Measurements from ENCODE around the gene UBR4. TPM values are rescaled to one million over a fixed set of nuclear protein-coding genes. Genes with fewer than 3 reads are reported as not detected.

The UBR4 gene
- total RNA-seq, 1 donor from 2014 or later, result 95.7 TPM

DNA sequence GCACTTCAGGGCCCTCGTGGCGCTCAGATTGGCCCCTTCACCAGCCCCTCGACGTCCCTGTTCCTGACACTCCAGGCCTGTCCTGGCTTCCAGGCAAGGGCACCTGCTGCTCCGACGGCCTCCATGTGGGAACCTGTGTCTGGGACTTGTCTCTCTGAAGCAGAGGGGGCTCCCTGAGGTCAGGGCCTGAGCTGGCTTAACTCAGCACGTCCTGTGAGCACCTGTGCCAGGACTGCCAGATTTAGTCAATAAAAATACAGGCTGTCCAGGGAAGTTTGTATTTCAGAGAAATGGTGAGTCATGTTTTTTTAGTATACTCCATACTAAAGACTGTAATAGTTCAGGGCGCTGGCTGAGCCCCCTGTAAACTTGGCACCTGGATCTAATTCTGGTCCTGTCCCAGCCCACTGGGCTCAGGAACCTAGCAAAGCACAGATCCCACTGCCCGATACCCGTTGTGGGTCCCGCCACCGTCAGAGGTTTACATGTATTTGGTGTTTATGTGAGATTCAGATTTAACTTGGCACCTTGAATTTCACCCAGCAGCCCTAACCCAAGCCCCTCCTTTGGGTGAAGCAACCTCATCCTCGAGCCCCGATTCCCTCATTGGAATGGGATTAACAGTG is 143.7 kb downstream of the UBR4 start:
- DNase-seq (ENCODE audit: low spot score), result no peak
- intact Hi-C loops (cut with DNase I), result no loop called here

DNA sequence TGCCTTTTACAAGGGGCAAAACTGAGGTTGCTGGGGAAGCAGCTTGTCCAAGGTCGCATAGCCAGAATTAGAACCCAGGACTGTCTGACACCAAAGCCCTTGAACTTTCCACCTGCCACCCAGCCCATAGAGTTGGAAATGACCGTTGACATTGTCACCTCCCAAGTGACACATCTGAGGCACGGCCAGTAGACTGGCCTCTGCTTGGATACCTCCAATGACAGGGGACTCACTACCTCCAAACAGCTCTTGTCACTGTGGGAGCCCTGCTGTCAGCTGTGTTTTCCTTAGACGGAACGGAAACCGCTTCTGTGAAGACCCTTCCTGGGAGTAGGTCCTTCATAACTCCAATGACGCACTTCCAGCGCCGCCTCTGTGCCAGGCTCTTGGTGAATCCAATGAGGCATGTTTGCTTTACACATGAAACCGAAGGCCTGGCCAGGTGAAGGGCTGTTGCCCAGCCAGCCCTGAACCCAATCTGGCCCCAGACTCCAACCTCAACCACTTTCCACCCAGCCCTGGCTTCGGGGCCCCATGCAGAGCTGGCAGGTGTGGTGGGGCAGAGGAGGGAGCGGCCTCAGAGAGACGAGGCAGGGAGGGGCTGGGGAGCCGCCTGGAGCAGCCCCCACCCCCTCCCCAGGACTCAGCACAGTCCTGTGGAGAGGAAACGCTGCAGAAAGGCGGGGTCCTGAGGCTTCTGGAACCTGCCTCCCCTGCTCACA is 144.4 kb downstream of the UBR4 start:
- intact Hi-C loops (cut with DNase I), result no loop called here
- DNase-seq (ENCODE audit: low spot score), result no peak

DNA sequence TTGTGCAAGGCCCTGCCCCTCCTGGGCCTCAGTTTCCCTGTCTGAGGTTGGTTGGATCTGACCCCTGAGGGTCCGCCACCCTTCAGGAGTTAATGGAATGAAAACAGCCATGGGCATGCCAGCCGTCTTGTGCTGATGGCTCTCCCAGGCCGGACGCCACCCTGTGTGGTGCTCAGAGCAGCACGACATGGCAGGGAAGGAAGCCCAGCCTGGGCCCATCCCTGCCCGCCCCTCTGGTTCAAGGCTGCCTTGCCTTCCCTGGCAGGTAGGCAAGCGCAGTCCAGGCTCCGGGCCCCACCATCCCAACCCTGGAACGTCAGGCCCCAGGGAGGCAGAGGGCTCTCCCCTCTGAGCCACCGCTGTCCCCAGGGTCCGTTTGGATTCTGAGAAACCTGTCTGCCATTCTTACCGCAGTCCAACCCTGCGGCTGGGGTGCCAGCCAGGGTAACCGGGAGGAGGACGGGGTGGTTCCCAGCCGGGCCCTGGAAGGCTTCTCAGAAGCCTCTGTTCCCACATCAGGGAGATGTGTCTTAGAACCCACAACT is 145.1 kb downstream of the UBR4 start:
- DNase-seq (ENCODE audit: low spot score), result no peak
- intact Hi-C loops (cut with DNase I), result no loop called here

DNA sequence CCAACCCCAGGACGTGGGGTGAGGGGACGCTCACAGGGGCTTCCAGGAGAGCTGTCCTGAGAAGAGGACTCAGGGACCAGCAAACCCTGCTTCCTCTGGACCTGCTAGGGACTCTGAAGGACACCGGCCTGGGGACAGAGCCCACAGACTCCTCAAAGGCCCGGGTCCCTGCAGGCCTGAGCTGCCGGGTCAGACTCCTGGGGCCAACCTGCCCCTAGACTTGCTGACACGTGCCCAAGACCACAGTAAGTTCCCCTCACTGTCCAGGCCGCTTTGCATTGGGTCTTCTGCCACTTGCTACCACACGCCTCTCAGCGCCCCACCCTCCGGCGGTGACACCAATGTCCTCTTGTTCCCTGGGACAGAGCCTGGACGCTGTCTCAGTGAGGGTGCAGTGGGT is 146.9 kb downstream of the UBR4 start:
- no peak for DNase-seq (ENCODE audit: low spot score)
- intact Hi-C loops (cut with DNase I), result no loop called here

DNA sequence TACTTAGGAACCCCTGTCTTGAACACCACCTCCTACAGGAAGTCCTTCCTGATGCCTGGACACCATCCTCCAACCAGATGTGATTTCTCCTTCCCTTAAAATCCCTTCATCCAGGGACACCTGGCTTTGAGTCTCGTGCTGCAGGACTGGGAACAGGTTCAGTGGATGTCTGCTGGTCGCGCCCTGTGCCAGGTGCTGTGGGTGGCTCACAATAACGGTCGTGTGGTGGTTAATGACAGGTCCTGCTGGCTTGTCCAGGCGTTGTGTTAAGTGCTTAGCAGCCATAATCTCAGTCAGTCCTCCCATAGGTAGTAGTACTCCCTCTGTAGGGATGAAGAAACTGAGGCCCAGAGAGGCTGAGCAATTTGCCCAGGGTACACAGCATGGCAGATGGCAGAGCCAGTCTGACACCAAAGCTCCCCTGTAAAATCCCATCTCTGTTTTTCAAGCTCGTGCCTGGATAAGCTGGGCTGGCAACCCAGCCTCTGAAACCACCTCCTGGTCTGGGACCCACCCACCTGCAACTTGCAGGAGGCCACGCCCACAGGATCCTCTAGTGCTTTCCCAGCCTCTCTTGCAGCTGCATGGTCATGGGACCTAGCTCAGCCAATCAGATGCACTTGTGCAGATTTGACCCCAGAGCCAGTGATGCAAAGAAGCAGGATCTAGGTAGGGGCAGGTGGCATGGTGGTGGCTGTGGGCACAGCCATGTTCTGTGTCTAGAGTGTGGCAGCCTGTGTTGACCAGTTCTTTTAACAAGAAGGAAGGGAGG is 147.6 kb downstream of the UBR4 start:
- DNase-seq (ENCODE audit: low spot score), result no peak
- intact Hi-C loops (cut with DNase I), result no loop called here

DNA sequence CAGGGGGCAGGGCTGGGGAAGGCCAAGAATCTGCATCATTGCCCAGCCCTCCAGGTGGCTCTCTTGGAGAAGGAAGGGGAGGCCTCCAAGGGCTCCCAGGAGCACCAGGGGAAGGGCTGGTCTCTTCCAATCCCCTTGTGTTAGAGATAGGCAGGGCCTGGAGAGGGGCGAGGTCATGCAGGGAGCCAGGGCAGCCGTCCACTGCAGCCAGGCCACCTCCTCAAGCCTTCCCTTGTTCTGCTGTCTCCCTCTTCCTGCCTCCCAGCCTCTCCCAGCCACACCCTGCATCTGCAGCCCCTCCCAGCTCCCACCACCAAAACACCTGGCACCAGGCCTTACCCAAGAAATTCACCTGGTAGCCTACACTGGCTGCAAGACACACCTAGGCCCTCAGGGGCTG is 148.3 kb downstream of the UBR4 start:
- intact Hi-C loops (cut with DNase I), result no loop called here
- no peak for DNase-seq (ENCODE audit: low spot score)

DNA sequence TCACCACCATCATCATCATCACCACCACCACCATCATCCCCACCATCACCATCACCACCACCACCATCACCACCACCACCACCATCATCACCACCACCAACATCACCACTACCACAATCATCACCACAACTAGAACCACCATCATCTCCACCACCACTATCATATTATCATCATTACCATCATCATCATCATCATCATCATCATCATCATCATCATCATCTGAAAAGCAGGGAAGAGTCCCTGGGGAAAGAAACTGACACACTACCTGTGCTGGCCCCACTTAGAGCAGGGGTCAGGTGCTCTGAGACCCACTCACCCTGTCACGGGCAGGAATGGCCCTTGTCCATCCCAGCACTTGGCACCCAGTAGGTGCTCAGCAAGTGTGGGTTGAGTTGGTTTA is 148.7 kb downstream of the UBR4 start:
- intact Hi-C loops (cut with DNase I), result no loop called here

DNA sequence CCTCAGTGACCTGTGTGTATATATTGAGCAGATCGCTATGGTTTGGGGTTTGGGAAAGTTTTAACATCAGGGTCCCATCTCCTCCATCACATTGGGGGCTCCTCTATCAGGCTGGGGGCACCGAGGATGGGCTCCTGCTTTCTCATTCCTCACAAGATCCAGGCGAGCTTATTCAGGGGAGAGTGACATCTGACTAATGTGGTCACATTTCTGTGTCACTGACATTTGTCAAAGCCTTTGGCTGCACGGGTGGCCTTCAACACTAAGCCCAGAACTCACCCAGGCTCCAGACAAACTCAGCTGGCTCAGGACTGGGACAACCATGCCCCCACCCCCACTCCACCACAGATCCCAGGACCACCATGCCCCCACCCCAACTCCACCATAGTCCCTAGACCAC is 150.3 kb downstream of the UBR4 start:
- intact Hi-C loops (cut with DNase I), result no loop called here
- no peak for DNase-seq (ENCODE audit: low spot score)

More for the DNA sequence above, 148.7 kb downstream of the UBR4 start:
- DNase-seq (ENCODE audit: low spot score), result no peak

DNA sequence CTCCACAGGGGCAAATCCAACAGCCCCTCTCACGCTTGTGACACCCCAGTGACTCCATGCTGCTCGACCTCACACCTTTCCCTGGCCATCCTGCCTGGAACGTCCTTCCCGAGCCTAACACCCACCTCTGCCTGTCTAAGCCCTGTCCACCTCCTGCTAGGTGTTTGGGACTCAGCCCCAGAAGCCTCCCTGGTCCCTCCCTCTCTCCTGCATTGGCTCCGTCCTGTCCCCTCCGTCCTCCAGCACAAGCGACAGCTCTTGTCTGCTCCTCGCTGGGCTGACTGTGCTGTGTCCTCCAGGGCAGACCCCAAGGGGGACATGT is 151.6 kb downstream of the UBR4 start:
- intact Hi-C loops (cut with DNase I), result no loop called here
- no peak for DNase-seq (ENCODE audit: low spot score)

DNA sequence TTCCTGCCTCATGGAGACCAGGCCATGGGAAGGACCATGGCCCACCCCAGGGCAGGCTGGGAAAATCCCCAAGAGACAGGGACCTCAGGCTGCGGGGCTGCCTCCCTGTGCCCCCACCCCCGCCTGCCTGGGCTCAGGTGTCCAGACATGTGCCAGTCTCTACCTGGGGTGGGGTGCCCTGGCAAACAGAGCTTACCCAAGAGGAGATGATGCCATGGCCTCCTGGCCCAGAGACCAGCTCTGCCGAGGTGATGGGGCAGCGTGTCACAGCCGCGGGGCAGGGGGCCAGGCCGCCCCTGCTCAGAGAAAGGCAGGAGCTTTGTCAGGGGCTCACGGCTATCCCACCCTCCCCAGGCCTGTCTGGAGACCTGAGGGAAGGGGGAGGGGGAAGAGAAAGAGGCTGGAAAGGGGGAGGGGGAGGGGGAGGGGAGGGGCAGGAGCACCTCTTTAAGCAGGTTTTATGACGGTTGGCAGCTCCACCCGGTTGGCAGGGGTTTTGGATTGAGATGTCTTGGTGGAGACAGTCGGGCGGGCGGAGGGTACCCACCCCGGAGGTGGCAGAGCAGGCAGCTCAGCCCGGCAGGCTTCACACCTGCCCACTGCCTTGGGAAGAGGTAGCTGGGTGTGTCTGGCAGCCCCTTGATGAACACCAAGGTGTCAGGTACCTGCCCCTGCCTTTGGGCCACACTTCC is 152.1 kb downstream of the UBR4 start:
- intact Hi-C loops (cut with DNase I), result no loop called here
- no peak for DNase-seq (ENCODE audit: low spot score)

DNA sequence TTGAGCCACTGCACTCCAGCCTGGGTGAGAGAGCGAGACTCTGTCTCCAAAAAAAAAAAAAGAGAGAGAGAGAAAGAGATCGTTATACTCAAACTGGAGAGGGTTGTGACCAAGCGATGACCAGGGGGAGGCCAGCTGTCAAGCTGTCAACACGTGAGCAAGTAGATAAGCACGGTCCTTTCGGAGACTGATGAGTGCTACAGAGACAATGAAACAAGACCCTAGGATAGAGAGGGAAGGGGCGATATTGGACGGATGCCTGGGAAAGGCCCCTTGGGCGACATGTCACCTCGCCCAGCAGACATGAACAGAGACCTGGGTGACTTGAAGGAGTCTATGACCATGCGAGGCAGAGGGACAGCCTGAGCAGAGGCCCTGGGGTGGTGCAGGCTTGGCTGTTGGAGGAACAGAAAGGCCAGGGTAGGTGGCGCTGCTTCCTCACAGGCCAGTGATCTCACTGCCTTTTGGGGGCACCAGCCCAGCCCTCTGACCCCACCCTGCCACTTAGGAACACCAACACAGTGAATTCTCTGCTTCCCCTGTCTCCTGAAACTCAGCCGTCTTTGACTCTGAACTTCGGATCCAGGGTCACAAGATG is 152.8 kb downstream of the UBR4 start:
- intact Hi-C loops (cut with DNase I), result no loop called here
- no peak for DNase-seq (ENCODE audit: low spot score)

DNA sequence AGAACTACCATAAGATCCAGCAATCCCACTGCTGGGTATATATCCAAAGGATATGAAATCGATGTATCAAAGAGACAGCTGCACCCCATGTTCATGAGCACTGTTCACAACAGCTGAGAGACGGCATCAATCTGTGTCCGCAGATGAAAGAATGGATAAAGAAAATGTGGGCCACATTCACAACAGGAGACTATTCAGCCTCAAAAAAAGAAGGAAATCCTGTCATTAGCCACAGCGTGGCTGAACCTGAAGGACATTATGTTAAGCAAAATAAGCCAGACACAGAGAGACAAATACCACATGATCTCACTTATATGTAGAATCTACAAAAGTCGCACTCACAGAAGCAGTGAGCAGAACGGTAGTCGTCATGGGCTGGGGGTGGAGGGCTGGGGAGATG is 154.4 kb downstream of the UBR4 start:
- intact Hi-C loops (cut with DNase I), result no loop called here
- no peak for DNase-seq (ENCODE audit: low spot score)

DNA sequence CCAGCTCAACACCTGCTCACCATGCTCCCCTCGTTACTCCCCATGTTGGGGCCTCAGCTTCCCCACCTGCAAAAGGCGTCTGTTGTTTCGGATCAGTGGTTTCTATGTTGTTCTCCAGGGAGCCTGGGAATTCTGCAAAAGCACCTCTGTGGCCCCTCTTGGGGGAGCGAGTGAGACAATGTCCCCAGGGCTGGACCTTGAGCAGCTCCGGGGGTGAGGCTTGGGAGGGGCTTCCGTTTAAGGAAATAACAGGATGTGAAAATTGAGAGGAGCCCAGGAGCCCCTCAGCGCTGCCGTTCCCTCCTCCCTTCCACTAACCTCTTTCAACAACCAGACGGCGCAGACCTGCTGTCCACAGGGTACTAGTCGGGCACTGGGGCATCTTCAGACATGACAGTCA is 155.1 kb downstream of the UBR4 start:
- intact Hi-C loops (cut with DNase I), result no loop called here
- DNase-seq (ENCODE audit: low spot score), result no peak

DNA sequence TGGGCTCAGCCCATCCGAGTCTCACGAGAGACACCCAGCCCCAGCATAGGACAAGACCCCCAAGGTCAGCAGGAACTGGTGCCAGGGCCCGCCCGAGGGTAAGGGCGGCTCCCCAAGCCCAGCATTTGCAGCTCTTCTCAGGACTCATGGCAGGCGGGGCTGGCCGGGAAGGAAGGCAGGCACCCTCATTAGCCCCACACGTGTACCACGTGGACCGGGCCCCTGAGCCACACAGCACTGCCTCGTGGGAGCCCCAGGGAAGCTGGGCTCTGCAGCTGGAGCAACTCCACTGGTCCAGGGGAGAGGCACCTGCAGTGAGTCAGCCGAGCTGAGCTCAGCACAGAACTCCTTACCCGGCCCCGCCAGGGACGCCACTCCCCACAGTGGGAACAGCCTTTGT is 155.8 kb downstream of the UBR4 start:
- intact Hi-C loops (cut with DNase I), result no loop called here
- DNase-seq (ENCODE audit: low spot score), result no peak

DNA sequence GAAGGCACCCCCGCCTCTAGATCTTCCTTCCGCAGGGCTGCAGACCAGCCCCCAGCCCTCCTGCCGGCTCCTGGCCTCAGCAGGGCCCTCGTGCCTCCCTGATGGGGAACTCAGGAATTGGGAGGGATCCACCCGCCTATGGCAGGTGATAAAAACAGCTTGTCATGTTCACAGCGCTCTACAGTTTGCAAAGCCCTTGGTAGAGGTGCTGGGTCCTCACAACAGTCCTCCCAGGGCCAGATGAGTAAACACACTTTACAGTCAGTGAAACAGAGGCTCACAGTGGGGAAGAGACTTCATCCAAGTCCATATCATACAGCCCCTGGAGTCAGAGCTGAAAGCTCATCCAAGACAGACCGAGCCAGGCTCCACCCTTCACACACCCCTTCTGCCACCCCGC is 156.6 kb downstream of the UBR4 start:
- intact Hi-C loops (cut with DNase I), result no loop called here
- DNase-seq (ENCODE audit: low spot score), result no peak

DNA sequence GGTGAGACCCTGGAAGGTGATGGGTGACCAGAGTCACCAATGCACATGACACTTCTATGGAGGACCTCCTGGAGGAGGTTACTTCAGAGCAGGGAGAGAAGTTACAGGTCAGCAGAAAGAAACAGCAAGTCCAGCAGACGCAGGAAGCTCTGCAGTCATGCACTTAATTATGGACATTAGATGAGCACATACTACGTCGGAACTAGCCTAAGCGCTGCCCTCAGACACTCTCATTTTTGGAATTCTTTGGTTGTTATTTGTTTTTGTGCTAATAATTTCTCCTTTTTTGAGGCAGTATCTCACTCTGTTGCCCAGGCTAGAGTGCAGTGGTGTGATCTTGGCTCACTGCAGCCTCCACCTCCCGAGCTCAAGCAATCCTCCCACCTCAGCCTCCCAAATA is 160.3 kb downstream of the UBR4 start:
- no peak for DNase-seq (ENCODE audit: low spot score)
- intact Hi-C loops (cut with DNase I), result no loop called here

DNA sequence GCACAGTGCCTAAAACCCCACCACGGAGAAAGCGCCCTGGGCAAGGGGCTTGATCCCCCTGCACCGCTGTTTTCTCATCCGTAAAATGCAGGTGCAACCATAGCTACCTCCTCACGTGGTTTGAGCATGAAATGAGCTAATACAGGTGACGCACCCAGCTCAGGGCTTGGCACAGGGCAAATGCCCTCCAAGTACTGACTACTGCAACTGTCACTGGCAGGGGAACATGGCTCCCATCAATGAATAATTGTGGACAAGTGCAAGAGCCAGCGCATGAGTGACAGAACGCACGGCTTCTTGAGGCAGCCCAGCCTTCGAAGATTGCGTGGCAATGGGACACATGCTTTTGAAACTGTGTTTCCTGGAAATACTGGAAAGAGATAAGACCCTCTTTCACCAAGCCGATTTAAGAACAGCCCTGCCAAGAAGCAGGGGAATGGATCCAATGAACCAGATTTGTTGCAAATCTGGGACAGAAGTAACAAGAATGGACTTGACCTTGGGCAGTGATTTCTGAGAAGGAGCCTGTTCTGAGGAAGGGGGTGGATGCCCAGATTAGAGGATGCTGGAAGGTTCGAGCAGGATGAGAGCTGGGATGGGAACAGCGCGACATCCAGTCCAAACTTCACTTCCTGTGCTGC is 160.8 kb downstream of the UBR4 start:
- DNase-seq (ENCODE audit: low spot score), result no peak
- intact Hi-C loops (cut with DNase I), result no loop called here

DNA sequence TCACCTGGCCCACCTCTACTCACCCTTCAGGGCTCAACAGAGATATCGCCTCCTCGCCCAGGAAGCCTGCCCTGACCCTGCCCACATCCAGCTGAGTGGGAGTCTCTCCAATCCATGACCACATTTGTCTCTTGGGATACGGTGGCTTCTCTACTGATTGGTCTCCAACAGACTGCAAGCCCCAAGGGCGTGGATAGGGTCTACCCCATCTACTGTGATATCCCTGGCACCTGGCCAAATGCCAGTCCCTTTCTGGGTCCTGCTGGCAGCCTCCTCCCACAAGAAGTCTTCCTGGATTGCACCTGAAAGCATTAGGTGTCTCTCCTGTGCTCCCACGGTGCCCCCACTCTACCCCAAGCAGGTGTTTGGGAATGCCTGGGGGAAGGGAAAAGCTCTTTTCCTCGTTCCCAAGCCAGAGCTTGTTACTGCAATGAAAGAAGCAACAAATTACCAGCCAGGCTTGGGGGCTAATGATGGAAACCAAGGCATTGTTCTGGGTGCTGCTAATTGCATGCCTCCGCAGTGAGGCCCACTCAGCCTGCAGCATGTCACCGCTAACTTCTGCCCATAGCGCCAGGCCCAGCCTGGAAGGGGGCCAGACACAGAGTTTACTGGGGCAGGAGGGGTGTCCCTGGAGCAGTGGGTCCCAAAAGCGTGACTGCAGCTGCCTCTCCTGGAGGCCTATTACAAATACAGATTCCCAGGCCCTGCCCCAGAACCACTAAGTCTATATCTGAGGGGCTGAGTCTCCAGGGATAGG is 162.9 kb downstream of the UBR4 start:
- DNase-seq (ENCODE audit: low spot score), result no peak
- intact Hi-C loops (cut with DNase I), result no loop called here

Measured in cardiac septum (tissue), 1 donor.